K562 (cell line): ENCODE measurements around the gene DARS2. TPM values are rescaled to one million over a fixed set of nuclear protein-coding genes. Genes with fewer than 3 reads are reported as not detected.
A peak's percentile ranks its signal among the peaks of the same experiment; 100 is the strongest.

Source experiments
- AFF1 ChIP-seq, 2 experiments: fragments of 450-650 bp; IDR thresholded peaks; 2 replicates each; pipeline ENCODE4 v1.6.1; 2018; ENCODE audit warnings: mild to moderate bottlenecking in 2 of 2, low read depth in 1 of 2; ENCODE audit not compliant: partially characterized antibody in 2 of 2
- EHMT2 ChIP-seq: fragments of 450-650 bp; IDR thresholded peaks from 2 replicates; pipeline ENCODE4 v1.6.1; 2018; ENCODE audit warnings: antibody characterized with exemption
- POLR2H ChIP-seq: IDR thresholded peaks from 2 replicates; pipeline ENCODE4 v1.6.1; 2016; ENCODE audit warnings: missing genetic modification characterization, low read depth, mild to moderate bottlenecking, control low read depth, missing compliant biosample characterization, moderate library complexity
- RBFOX2 ChIP-seq: fragments of 200-400 bp; formaldehyde crosslinking; IDR thresholded peaks from 2 replicates; pipeline ENCODE4 v1.6.1; 2017; ENCODE audit warnings: low read depth, mild to moderate bottlenecking, low read length, moderate library complexity
- ZNF277 ChIP-seq: fragments of 250-450 bp; sonication (Bioruptor Pico); IDR thresholded peaks from 2 replicates; pipeline ENCODE4 v1.8.0; 2022; ENCODE audit warnings: inconsistent platforms, mild to moderate bottlenecking, moderate library complexity, borderline replicate concordance
- ZNF3 ChIP-seq: fragments of 250-450 bp; sonication (Bioruptor Pico); IDR thresholded peaks from 2 replicates; pipeline ENCODE4 v1.5.0; 2021; ENCODE audit warnings: mild to moderate bottlenecking, moderate library complexity
- polyA plus RNA-seq, 8 experiments: library from polyadenylated mRNA; depleted of rRNA in 4 of 8; stranded (reverse) in 5 of 8; unstranded in 3 of 8; fragments of >200 nt; fragmentation: Nextera tagmentation in 2 of 8; fragmentation: Illumina TruSeq in 1 of 8; extraction: Ambion mirVana in 2 of 8; extraction: Trizol in 1 of 8; gene quantifications; 2 replicates each; pipeline versions ENCODE4 v1.2.1 to v1.2.3, GENCODE V29; 2011 to 2014; ENCODE audit warnings: inconsistent platforms in 1 of 8, missing spikeins in 1 of 8
- total RNA-seq, 7 experiments: library from RNA; depleted of rRNA in 6 of 7; stranded (reverse); fragments of >200 nt in 6 of 7; fragmentation: Illumina TruSeq in 2 of 7; extraction: Trizol in 2 of 7; gene quantifications; 2 replicates each; pipeline versions ENCODE4 v1.2.1 to v1.2.3, GENCODE V29; 2011 to 2021; ENCODE audit warnings: low replicate concordance in 1 of 7

Gene DARS2
- total and polyA plus RNA-seq, 9 of the 15 experiments (the other 6 are each of a cell fraction or from before 2014, with no cell fraction given) = 36.4 to 96.7 (median 68.6) TPM

- TF ChIP-seq AFF1 (IDR thresholded peaks at IDR 0.05; ENCODE audit: low read depth in 1 of 2, partially characterized antibody in 2 of 2) = no peak
- TF ChIP-seq RBFOX2 = peak; percentile 14; the same call in 1 of the 2 replicates
- TF ChIP-seq EHMT2 = no peak
- TF ChIP-seq ZNF277 = no peak
- 0 out of 2 replicates have a peak, but pooled peaks have one; percentile 11 for TF ChIP-seq POLR2H (tag)
- TF ChIP-seq ZNF3 (CRISPR knock-in tag) = no peak
- TF ChIP-seq, all 486 proteins: peak for 4
Observed at GRCh38 chr1:173860065-173860464, 35.6 kb downstream of the DARS2 start (continued).
